AG09309 (cell line): ENCODE data around the gene CPT1C.

Source experiments
- DNase-seq: peaks from one replicate; pipeline ENCODE4 v3.0.0-alpha.2; 2010; ENCODE audit warnings: low read depth
- H3K4me3 ChIP-seq: 2 replicates; pipeline ENCODE4 v1.5.1; 2011; ENCODE audit warnings: mild to moderate bottlenecking, low read depth, low read length, moderate library complexity; ENCODE audit not compliant: control insufficient read depth
- TF ChIP-seq, protein P1 (sequence below): IDR thresholded peaks from 2 replicates; pipeline ENCODE4 v1.5.1; 2011; ENCODE audit warnings: mild to moderate bottlenecking, low read depth, low read length, inconsistent platforms; ENCODE audit not compliant: insufficient read depth, control insufficient read depth; ENCODE audit errors: missing control alignments

Gene CPT1C

DNA sequence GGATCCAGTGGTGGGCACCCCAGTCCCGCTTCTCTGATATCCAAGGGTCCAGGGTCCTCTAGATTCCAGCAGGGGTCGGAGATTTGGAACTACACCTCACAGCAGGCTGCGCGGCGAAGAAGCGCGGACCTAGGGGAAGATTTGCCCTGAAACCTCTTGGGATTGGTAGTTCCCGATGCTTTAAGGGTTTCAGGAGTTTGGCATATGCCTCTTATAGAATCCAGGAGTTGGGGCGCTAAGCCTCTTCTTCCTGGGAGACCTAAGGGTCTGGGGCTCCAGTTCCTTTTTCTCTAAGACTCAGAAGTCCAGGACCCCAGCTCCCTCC, 24.8 kb upstream of the CPT1C start:
- peak overlapping the region; percentile 88 for H3K4me3 ChIP-seq
- DNase-seq = no peak
- TF ChIP-seq, protein P1, sequence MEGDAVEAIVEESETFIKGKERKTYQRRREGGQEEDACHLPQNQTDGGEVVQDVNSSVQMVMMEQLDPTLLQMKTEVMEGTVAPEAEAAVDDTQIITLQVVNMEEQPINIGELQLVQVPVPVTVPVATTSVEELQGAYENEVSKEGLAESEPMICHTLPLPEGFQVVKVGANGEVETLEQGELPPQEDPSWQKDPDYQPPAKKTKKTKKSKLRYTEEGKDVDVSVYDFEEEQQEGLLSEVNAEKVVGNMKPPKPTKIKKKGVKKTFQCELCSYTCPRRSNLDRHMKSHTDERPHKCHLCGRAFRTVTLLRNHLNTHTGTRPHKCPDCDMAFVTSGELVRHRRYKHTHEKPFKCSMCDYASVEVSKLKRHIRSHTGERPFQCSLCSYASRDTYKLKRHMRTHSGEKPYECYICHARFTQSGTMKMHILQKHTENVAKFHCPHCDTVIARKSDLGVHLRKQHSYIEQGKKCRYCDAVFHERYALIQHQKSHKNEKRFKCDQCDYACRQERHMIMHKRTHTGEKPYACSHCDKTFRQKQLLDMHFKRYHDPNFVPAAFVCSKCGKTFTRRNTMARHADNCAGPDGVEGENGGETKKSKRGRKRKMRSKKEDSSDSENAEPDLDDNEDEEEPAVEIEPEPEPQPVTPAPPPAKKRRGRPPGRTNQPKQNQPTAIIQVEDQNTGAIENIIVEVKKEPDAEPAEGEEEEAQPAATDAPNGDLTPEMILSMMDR = peak; percentile 18

DNA sequence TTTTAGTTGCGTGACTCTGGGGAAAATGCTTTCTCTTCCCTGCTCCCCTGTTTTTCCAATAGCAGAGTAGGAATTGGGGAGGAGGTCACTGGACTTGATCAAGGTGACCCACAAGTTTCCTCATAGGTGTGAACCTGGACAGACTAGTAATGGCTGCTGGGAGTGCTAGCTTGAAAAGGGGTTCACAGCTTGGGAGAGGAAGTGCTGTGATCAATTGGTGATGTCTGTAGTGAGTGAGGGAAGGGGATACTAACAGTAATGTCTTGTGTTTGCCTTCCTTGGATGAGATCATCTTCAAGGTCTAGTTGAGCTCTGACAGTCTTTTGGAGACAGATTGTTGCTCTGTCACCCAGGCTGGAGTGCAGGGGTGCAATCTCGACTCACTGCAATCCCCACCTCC, 23.4 kb upstream of the CPT1C start:
- no peak overlapping the region for H3K4me3 ChIP-seq
- TF ChIP-seq, protein P1 = no peak
- no peak for DNase-seq

DNA sequence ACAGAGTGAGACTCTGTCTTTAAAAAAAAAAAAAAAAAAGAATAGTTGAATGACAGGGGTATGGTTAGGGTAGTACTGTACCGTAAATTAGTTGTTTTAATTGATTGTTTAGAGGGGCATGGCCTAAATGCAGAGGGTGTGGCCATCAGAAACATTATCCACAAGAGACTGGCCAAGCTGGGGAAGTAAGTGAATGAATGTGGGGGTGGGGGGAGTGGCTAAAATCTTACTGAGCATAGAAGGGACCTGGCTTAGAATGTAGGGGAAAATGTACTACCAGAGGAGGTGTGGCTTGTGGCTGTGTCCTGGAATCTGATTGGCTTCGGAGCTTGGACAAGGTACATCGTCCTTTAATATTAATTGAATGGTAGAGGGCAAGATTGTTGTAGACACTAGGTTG, 21.4 kb upstream of the CPT1C start:
- H3K4me3 ChIP-seq = no peak overlapping the region
- TF ChIP-seq, protein P1 = no peak
- DNase-seq = no peak

DNA sequence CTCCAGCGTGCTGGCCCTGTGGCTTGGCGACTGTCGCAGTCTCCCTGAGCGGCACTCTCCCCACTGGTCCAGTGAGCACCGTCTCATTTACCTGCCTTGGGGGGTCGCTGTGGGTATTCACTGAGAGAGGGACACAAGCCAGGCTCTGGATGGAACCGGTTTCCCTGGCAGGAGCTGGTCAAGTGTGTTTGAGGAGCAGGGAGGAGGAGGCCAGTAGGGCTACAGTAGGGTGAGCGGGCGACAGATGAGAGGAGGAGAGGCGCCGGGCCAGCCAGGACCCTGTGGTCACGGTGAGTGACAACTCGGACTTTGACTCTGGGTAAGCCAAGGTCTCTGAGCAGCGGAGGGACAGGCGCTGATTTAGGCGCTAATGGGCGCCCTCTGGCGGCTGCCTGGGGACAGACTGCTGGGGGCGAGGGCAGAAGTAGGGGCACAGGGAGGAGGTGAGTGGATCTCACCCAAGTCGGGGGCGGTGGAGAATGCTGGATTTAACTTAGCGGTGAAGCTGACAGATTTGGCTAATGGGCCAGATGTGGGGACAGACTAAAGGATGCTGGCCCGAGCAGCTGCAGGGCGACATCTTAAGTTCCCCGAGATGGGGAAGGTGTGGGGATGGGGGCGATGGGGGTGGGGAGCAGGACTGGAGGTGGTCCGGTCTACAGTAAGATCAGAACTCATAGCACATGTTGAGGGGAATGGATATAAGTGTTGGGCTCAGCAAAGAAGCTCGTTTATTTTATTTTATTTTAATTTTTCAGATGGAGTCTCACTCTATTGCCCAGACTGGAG, 18.6 kb upstream of the CPT1C start:
- no peak for DNase-seq
- TF ChIP-seq, protein P1 = peak; percentile 95
- no peak overlapping the region for H3K4me3 ChIP-seq

DNA sequence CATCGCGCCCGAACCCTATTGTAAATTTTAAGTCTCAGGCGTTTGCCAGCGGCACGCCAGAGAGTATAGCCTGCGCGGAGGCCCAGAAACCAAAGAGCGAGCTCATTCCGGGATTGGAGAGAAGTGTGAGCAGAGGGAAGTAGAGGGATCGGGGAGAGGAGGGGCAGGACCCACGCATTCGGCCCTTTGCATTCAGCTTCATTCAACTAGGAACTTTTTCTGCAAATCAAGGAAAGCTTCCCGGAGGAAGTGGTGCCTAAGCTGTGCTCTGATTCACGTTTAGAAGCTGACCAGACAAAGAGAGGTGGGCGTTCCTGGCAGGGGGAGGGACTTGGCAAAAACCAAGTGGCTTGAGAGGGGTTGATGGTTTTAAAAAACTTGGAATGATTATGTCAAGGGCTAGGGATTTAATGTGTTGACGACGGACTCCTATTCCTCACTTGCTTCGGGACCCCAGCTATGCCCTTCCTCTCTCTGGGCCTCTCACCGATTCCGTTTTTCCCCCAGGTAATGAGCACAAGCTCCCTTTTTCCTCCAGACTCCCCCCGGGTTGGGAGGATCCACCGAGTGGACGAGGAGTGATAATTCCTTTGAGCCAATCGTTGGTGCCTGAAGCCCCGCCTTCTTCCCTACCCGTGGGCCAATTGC, 14.7 kb upstream of the CPT1C start:
- DNase-seq = peak; percentile 81
- TF ChIP-seq, protein P1 = no peak

DNA sequence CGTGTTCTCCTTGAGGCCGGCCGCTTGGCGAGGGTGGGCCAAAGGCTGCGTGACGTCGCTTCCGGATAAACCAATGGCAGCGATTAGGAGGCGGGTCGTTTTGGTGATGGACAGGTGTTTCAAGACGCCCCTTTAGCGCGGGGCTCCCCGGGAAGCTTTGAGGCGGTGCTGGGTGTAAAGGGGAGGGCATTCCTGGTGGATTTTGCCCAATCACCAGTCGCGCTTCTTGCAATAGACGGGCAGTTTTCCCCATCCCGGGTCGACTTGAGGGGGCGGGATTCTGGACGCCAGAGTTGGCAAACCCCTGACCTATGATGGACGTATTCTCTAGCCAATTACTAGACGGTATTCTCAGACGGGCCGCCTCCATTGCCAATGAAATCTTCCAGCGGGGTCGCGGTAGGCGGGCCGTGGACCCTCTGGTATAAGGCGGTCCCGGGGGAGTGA, 14.1 kb upstream of the CPT1C start:
- TF ChIP-seq, protein P1 = no peak
- peak overlapping the region; percentile 97 for H3K4me3 ChIP-seq
- peak; percentile 100 for DNase-seq

More for the DNA sequence above, 14.7 kb upstream of the CPT1C start:
- H3K4me3 ChIP-seq = peak overlapping the region; percentile 38
